Left renal pelvis (tissue), 4 donors: ENCODE data around the gene CDKN1A. TPM values are rescaled to one million over a fixed set of nuclear protein-coding genes. Genes with fewer than 3 reads are reported as not detected.

Source experiments
- DNase-seq, 4 donors: peaks; one replicate each; pipeline ENCODE4 v3.0.0-alpha.2; 2013; ENCODE audit warnings: low read depth in 4 of 4, low spot score in 3 of 4
- polyA plus RNA-seq, 4 donors: library from polyadenylated mRNA; unstranded; fragments of 120-200 nt; gene quantifications; one replicate each; pipeline ENCODE4 v1.2.1, GENCODE V29; 2013; ENCODE audit not compliant: insufficient read length in 4 of 4

Gene CDKN1A
- polyA plus RNA-seq, 4 donors = 9.2 to 26.4 (median 16.3) TPM

DNA sequence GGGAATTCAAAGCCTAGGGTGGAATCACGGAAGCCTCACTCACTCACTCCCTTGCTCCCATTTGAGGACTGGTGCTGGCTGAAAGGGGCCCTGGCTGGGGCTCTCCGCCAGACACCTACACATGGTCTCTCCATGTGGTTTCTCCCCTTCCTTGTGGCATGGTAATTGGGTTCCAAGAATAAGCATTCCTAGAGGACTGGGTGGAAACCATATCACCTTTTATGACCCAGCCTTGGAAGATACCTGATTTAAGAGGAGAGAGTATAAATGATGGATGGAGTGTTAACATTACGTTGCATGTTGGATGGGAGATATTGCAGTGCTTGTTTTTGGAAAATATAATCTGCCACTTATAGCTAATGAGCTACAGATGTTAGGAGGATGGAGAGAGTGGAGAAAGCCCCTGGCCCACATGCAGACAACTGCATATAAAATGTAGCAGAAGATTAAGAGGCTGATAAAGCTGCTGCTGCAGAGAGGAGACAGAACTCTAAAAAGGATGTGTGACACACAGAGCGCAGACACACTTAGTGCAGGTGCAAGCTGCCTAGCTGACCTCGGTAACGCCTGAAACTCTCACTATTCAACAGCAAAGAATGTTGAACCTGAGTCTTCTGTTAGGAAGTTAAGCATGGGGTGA is 23.3 kb upstream of the CDKN1A start:
- DNase-seq = no peak

DNA sequence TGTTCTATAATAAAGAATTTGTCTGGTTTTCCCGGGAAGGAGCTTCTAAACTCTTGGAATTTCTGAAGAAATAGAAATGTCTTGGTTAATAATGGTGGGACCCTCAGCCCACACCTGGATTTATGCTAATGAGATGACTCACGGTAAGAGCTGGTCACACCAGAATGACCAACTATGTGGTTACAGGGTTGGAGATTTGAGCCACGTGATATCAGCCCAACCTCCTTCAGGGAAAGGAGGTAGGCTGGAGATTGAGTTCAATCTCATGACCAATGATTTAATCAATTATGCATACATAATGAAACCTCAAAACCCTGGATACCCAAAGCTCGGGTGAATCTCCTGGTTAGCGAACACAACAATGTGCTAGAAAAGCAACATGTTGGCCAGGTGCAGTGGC is 22.1 kb upstream of the CDKN1A start:
- no peak for DNase-seq

DNA sequence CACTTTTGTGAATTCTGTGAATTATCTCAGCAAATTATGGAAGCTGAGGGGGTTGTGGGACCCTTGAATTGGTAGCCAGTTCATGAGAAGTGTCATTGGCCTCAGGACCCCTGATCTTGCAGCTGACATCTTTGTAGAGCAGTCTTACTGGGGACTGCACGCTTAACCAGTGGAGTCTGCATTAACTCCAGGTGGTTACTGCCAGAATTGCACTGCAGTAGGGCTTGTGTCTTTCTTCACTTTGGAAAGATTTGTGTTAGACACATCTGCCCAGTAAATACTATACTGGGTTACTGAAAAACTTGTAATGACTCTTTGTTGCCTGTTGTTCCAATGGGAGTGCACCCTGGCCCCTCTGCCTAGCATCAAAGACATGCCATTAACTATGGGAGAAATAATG is 21.2 kb upstream of the CDKN1A start:
- DNase-seq = no peak

DNA sequence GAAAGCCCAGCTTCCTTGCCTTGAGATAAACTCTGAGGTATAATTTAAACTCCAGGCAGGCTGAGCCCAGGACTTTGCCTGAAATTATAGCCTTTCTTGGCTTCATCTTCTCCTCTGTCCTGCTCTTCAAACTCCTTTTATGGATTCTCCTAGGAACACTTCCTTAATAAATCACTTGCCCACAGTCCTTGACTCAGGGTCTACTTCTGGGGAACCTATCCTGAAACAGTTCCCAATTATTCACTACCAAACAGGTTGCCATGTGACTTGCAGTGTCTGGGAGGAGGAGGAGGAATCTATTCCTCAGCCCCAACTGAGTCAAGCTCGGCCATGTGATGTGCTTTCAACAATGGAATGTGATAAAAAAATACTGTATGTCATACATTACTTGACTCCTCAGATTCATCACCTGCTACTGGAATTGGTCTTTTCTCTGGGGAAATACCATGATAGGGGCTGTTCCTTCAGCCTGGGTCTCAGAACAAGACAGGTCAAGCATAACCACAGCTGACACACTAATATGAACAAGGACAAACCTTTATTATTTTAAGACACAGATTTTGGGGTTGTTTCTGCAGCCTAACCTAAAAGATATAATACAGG is 20.5 kb upstream of the CDKN1A start:
- no peak for DNase-seq

DNA sequence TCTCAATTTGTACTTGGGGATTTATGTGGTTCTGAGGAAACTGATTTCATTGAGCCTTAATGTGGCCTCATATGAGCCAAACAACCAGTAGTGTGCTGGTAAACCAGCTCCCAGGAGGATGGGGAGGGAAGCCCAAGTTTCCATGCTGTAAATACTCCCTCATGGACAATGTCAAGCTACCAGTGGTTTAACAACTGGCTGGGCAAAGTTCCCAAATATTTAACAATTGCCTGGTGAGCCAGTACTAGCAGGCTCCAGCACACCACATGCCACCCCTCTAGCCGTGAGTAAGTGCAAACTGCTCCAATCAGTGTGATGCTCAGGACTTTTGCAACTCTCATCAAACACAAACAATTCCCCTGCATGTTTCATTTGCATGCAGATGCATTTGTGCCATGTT is 19.2 kb upstream of the CDKN1A start:
- DNase-seq = no peak

DNA sequence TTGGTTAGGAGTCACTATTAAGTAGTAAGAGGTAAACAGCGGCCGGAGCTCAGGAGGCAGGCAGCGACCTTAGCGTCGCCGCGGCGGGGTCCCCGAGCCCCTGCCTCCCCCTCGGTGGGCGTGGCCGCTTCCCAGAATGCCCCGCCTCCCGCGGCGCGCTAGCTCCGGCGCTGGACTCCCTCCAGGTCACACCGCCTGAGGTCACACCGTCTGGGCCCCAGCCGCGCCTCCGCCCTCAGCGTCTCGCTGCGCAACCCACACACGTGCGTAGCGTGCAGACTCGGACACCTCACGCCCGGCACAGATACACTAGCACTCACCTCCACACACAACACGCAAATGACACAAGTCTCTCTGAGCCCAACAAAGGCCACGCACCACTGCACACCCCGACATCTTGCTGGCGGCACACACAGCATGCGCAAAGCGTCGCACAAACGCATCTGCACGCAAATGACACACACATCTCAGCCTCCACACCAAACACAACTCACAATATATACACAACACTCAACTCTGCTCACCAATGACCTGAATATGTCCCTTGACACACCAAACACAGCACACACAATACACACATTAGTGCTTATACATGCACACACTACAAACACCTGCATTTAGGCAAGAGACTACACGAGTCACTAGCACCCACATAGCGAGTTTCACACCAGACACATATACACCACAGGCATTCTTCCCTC is 17.6 kb upstream of the CDKN1A start:
- no peak for DNase-seq

DNA sequence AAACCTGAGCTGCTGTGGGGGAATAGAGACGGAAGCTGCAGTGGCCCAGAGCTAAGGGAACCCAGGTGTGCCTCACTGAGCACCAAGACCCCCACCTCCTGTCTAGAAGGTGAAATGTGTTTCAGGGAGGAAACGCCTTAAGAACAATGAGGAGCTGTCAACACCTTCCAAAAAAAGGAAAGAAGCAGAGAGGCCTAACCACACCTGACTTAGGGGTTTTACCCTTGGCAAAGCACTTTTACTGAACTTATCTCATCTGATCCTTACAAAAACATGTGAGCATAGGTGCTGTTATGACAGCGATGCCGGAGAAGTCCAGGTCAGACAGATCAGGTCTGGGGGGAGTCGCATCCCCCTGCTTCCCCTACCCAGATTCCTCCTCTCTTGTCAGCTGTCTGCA is 16.1 kb upstream of the CDKN1A start:
- DNase-seq = no peak

DNA sequence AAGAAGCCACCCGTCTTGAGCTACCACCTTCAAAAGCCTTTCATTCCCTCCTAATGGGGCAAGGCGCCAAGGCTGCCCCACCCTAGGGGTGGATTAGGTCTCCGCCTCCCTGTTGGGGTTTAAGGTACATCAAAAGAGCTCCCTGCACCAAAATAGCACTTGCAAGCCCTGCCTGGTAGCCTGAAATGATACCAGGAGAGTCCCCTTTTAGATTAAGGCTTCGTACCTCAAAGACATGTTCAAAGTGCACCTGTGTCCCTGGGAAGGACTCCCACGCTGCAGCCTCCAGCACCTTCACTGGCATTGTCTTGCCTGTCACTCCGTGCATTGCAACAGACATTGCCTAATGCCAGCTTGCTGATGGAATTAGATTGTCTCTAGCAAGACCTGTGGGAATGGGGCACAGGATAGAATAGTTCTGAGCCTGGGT is 15.7 kb upstream of the CDKN1A start:
- no peak for DNase-seq

DNA sequence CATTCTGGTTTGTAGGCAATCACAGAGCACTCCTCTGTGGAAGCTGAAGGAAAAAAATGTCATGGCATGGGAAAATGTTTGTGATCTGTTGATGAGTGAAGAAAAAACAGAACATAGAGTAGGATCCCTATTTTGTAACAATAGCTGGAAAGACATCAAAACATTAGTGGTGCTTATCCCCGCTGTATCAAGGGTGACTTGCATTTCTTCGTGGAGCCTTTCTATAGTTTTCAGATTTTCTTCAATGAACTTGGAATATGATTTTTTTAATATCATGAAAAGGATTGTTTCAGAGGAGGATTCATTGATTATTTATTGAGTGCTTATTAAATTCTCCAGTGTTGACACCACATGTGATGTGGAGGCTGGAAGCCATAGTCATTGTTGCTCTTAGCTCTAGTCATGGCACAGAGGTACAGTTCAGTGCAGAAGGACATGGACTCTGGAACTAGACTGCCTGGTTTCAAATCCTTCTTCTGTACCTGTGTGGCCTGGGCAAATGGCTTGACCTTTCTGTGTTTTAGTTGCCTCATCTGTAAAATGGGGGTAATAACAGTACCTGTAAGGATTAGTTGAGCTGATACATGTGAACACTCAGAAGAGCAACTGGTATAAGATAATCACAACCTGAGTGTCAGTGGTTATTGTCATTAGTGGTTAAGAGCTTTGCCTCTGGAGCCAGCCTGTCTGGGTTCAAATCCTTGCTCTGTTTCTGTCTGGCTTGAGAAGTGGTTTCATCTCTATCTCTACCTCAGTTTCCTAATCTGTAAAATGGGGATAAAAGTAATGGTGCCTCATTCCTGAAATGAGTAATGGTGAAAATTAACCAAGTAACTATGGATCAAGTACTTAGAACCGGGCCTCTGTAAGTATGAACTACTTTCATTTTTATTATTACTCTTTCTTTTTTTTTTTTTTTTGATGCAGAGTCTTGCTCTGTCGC is 14.7 kb upstream of the CDKN1A start:
- DNase-seq = no peak

DNA sequence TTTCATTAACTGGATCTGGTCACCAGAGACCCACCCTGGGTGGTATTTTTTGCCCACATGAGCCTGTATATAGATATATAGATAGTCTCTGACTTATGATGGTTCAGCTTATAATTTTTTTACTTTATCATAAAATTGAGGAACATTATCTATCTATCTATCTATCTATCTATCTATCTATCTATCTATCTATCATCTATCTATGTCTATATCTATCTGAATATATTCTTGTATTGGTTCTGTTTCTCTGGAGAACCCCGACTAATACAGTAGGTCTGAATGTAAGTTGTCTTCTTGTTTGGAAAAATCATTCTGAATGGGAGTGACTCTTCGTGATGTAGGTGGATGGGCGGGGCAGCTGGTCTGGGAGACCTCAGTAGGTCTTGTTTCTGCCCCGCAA is 13.3 kb upstream of the CDKN1A start:
- no peak for DNase-seq

DNA sequence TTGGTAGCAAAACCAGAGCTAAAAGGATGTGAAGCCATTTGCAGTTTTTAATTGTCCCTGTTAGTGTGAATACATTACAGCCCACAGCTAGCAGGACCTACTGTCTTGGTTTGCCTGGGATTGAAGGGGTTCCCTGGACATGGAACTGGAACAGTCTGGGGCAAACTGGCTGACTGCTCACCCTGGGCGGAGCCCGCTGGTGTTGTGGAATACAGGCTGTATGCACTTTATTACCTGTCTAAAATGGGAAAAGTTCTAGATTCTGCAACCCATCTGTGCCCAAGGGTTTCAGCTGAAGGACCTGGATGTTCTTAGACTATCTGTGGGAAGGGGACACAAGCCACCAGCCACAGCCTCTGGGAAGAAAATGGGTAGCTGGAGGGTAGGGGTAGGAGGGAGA is 12.2 kb upstream of the CDKN1A start:
- DNase-seq = no peak

DNA sequence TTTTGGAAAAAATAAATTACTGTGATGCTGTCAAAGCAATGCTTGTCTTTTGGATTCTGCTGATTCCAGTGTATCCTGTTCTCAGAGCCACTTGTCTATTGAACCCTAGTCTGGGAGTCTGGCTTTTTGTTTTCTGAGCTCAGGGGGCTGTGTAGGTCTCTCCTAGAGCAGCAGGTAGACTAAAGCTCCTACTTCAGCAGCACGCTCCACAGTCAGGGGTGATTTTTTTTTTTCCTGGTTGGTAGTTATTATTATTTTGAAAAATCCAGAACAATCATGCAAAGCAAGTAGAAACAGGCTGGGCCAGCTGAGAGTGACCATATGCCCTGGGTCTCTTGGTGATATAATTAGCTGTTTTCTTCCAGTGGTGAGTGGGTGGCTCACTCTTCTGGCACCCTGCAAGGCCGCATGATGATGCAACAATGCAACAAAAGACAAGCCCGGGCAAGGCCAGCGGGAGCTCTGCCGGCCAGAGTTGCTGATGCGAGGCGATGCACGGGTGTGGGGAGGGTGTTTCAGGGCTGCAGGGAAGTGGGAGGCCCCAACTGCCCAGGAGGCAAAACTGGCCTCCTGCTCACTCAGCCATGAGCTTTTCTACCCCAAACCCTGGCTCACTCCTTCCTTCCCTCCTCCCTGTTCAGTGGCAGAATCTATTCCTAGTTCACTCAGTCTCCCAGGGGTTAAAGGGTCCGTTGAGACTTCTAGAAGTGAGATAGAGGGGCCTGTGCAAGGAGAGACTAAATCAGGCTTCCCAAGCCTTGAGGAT is 11.5 kb upstream of the CDKN1A start:
- no peak for DNase-seq

DNA sequence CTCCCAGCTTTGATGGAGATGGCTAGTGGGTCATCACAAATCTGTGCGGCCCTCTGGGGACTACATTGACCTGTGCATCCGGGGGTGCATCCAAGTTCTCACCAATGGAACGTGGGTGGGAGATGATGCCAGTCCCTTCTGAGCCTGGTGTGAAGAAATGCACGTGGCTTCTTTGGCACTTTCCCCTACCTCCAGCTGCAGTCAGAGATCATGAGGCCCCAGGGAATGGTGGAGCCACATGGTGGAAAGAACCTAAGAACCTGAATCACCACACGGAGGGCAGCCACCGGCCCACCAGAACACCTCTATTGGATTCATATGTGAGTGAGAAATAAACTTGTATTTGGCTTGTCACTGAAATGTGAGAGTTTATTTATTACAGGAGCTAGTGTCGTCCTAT is 9.9 kb upstream of the CDKN1A start:
- no peak for DNase-seq

DNA sequence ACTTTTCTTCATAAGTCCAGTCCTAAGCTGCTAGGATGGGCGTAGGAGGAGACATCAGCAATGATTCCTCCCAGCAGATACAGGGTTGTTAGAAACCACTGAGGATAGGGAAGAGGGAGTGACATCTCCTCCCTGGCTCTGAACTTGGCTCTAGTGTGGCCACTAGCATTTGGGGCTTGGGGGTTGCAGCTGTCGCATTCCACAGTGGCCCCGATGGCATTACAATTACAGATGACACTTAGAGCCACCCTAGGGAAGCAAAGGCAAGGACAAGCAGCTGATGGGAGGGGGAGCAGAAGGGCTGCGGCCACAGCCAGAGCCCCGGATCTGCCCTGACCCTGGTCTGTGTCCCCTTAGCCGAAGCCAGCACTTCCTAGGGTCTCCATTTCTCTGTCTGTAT is 9.5 kb upstream of the CDKN1A start:
- DNase-seq = no peak

DNA sequence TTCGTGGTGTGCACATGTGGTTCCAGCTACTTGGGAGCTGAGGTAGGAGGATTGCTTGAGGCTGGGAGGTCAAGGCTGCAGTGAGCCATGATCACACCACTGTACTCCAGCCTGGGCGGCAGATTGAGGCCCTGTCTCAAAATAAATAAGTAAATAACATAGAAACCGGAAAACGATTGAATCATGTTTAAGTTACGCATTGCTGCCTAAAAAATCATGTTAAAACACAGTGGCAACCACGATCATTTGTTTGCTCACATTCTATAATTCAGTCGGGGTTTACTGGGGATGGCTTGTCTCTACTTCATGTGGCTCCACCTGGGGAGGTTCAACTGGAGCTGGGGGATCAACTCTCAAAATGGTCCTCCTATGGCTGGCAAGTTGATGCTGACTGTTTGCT is 8.2 kb upstream of the CDKN1A start:
- DNase-seq = no peak

DNA sequence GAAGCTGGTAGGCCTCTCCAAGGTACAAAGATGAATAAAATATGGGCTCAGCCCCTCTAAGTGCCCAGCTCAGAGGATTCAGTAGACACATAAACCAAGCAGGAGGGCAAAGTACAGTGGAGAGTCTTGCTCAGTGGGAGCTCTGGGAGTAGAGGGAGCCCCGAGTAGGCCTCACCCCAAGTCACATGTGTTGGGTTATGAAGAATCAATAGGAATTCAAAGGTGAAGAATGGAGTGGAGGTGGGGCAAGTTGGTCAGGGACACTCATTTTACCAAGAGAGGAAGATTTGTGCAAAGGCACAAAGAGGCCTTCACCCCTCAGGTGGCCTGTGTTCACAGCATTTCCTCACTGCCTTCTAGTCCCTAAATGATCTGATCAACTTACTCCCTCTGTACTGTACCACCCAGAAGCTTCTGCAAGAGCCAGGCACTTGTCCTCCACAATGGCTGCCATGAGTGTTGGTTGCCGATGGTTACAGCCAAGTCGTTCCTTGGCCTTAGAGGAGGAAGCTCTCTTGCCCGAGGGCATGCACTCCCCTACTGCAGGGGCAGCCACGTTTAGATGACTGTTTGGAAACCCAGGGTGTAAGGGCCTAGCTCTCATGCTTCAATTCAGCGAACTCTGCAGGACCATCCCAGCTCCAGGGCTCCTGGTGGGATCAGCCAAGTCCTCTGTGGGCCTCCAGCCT is 6.7 kb upstream of the CDKN1A start:
- DNase-seq = no peak

DNA sequence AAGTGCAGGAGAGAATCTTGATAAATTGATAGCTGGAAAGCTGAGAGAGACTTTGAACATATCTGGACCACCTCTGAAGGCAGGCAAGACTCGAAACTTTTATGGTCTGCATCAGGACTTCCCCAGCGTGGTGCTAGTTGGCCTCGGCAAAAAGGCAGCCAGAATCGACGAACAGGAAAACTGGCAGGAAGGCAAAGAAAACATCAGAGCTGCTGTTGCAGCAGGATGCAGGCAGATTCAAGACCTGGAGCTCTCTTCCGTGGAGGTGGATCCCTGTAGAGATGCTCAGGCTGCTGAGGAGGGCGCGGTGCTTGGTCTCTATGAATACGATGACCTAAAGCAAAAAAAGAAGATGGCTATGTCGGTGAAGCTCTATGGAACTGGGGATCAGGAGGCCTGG is 4.6 kb upstream of the CDKN1A start:
- no peak for DNase-seq

DNA sequence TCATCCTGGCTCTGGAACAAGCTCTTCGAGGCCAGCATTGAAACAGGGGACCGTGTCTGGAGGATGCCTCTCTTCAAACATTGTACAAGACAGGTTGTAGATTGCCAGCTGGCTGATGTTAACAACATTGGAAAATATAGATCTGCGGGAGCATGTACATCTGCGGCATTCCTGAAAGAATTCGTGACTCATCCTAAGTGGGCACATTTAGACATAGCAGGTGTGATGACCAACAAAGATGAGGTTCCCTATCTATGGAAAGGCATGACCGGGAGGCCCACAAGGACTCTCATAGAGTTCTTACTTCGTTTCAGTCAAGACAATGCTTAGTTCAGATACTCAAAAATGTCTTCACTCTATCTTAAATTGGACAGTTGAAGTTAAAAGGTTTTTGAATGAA is 3.6 kb upstream of the CDKN1A start:
- no peak for DNase-seq

DNA sequence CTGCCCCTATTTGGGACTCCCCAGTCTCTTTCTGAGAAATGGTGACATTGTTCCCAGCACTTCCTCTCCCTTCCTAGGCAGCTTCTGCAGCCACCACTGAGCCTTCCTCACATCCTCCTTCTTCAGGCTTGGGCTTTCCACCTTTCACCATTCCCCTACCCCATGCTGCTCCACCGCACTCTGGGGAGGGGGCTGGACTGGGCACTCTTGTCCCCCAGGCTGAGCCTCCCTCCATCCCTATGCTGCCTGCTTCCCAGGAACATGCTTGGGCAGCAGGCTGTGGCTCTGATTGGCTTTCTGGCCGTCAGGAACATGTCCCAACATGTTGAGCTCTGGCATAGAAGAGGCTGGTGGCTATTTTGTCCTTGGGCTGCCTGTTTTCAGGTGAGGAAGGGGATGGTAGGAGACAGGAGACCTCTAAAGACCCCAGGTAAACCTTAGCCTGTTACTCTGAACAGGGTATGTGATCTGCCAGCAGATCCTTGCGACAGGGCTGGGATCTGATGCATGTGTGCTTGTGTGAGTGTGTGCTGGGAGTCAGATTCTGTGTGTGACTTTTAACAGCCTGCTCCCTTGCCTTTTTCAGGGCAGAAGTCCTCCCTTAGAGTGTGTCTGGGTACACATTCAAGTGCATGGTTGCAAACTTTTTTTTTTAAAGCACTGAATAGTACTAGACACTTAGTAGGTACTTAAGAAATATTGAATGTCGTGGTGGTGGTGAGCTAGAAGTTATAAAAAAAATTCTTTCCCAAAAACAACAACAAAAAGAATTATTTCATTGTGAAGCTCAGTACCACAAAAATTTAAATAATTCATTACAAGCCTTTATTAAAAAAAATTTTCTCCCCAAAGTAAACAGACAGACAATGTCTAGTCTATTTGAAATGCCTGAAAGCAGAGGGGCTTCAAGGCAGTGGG is 2.1 kb upstream of the CDKN1A start:
- DNase-seq = no peak
